Measurements from ENCODE around the gene PPM1H. TPM values are rescaled to one million over a fixed set of nuclear protein-coding genes. Genes with fewer than 3 reads are reported as not detected.

The PPM1H gene
- total and polyA plus RNA-seq, 2 of the 8 experiments (the other 6 are each of a cell fraction or from before 2014, with no cell fraction given): 16.4 to 36.1 TPM

DNA sequence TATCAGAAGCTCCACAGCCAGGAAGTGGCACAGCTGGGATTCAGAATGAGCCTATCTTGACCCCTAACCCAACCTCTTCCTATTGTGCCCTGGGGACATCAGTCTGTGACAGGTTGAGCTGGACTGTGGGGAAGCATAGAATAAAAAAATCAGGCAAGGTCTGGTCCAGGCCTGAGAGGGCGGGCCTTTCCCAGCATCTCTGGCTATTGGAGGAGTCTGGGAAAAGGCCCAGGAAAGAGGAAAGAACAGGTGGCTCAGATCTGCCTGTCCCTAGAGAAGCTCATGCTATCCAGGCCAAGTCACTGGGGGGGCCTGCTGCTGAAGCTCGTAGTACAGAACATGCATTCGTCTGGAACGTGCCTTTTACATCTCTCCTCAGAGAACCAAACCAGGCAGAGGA, 100.5 kb downstream of the PPM1H start:
- Histone ChIP-seq H3K56ac (replicated peaks; ENCODE audit: insufficient read length, low read depth, low read length) (no peak overlapping the region), H3K79me1 (ENCODE audit: low read depth, low read length) (0 out of 2 replicates have a peak, but pooled peaks cover 5% of the 10 kb centered on the region), H3K23ac (ENCODE audit: insufficient read length) (no peak overlapping the region), H3K4me3 (ENCODE audit: extremely low read depth in 1 of 4, insufficient read depth in 2 of 4, low read depth in 3 of 4, low read length in 4 of 4) (no peak overlapping the region), H2BK20ac (ENCODE audit: low read length) (no peak overlapping the region), H2BK5ac (ENCODE audit: low read depth, low read length) (no peak overlapping the region), H3K4ac (replicated peaks; ENCODE audit: insufficient read length, low read depth, low read length) (no peak overlapping the region), H3K4me1 (replicated peaks in 1 of 4; ENCODE audit: control insufficient read depth in 3 of 4, insufficient read depth in 4 of 4, low read length in 3 of 4) (peaks cover 0 to 3% (median 1%) of the 10 kb centered on the region in 4 experiments; a peak in 2 of 7 replicates), H3K18ac (ENCODE audit: extremely low read depth, low read length) (no peak overlapping the region), H4K20me1 (replicated peaks in 1 of 2; ENCODE audit: control insufficient read depth in 1 of 2, insufficient read depth in 2 of 2, low read length in 2 of 2) (peaks cover 0 to 3% of the 10 kb centered on the region in 2 experiments), H3K4me2 (ENCODE audit: insufficient read depth in 1 of 2, low read depth in 2 of 2, low read length in 2 of 2) (no peak overlapping the region), H4K91ac (replicated peaks; ENCODE audit: insufficient read length, low read length) (no peak overlapping the region), H3K9ac (replicated peaks in 1 of 4; ENCODE audit: extremely low read depth in 1 of 4, low read depth in 3 of 4, low read length in 3 of 4) (peak overlapping the region in 1 of 4 experiments; percentile 40; a peak in 1 of 7 replicates), H3K23me2 (ENCODE audit: low read depth, low read length) (no peaks in the 10 kb centered on the region), H3K14ac (ENCODE audit: insufficient read length) (no peak overlapping the region), H2BK120ac (replicated peaks; ENCODE audit: low read depth, low read length) (no peak overlapping the region), H3K36me3 (ENCODE audit: control insufficient read depth in 2 of 4, insufficient read depth in 4 of 4, low read length in 3 of 4) (peaks cover 0 to 2% (median 0%) of the 10 kb centered on the region in 4 experiments; a peak in 1 of 8 replicates), H4K5ac (ENCODE audit: insufficient read length, low read depth, low read length) (no peak overlapping the region), H2BK15ac (ENCODE audit: low read length) (no peak overlapping the region), H3K79me2 (ENCODE audit: control insufficient read depth in 1 of 2, insufficient read depth in 2 of 2, low read length in 2 of 2) (peaks cover 0 to 19% of the 10 kb centered on the region in 2 experiments; a peak in 3 of 4 replicates), H4K8ac (ENCODE audit: extremely low read depth, insufficient read depth, low read length) (no peak overlapping the region), H2AK5ac (ENCODE audit: low read depth, low read length) (no peak overlapping the region), H2AFZ (ENCODE audit: low read length) (no peak overlapping the region), H3K9me3 (ENCODE audit: insufficient read depth in 2 of 2, low read depth in 1 of 2, low read length in 1 of 2) (no peaks in the 10 kb centered on the region), H2BK12ac (ENCODE audit: low read depth, low read length) (no peak overlapping the region), H3K27ac (ENCODE audit: low read depth, low read length) (0 out of 2 replicates have a peak overlapping the region, but pooled peaks have one; percentile 1), H3K27me3 (replicated peaks in 1 of 4; ENCODE audit: control insufficient read depth in 3 of 4, extremely low read depth in 1 of 4, insufficient read depth in 3 of 4, low read length in 3 of 4) (no peaks in the 10 kb centered on the region)
- ChIA-PET CTCF (ENCODE audit: partially characterized antibody) (interaction anchor here (0.9 to 3.6 kb wide), 7 partner anchors 8 to 234 kb away, joined by 3 to 14 read pairs (median 4); partner anchors contain the start of gene PPM1H), POLR2A (ENCODE audit: partially characterized antibody) (no interaction called here)
- WGBS, 2 experiments (ENCODE audit: extremely low coverage in 1 of 2, insufficient coverage in 1 of 2, insufficient read length in 1 of 2, insufficient replicate concordance in 2 of 2, low coverage in 1 of 2, low lambda C conversion rate in 2 of 2, missing lambda C conversion rate in 1 of 2): 86% methylated on average over 4 of the region's 4 CpGs; no CpG with 5 or more reads in 1 of the 2 experiments
- DNase-seq (ENCODE audit: low read depth in 1 of 2, low spot score in 2 of 2) (no peak), FAIRE-seq (no peak)
- TF ChIP-seq SIX5 (IDR thresholded peaks at IDR 0.05; ENCODE audit: low read depth, low read length) (no peak), BCL11A (IDR thresholded peaks at IDR 0.05; ENCODE audit: low read depth in 2 of 2, low read length in 2 of 2) (no peak), SP1 (IDR thresholded peaks at IDR 0.05; ENCODE audit: low read depth, low read length) (no peak), NRF1 (IDR thresholded peaks at IDR 0.05; ENCODE audit: low read depth, low read length) (no peak), POLR2AphosphoS5 (IDR thresholded peaks at IDR 0.05; ENCODE audit: low read depth, low read length) (no peak), HDAC6 (IDR thresholded peaks at IDR 0.05; ENCODE audit: low read depth, low read length) (no peak), CBX8 (IDR thresholded peaks at IDR 0.05; ENCODE audit: borderline replicate concordance, low read depth, low read length) (no peak), SP2 (IDR thresholded peaks at IDR 0.05; ENCODE audit: low read length) (no peak)
- TF ChIP-seq, protein P1, sequence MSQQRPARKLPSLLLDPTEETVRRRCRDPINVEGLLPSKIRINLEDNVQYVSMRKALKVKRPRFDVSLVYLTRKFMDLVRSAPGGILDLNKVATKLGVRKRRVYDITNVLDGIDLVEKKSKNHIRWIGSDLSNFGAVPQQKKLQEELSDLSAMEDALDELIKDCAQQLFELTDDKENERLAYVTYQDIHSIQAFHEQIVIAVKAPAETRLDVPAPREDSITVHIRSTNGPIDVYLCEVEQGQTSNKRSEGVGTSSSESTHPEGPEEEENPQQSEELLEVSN (IDR thresholded peaks at IDR 0.05): no peak
